ENCODE results near the gene NELFB. TPM values are rescaled to one million over a fixed set of nuclear protein-coding genes. Genes with fewer than 3 reads are reported as not detected.

The NELFB gene
- total RNA-seq, 3 donors from 2014 or later = 32.6 to 39.2 (median 38.7) TPM

GRCh38 chr9:137311171-137311985 is 56.3 kb downstream of the NELFB start:
- no peak overlapping the region for H3K4me3 ChIP-seq
- peaks cover 5 to 19% of the 10 kb centered on the region in 2 donors for H3K4me1 ChIP-seq
- peak; percentile 76 to 80 for DNase-seq (ENCODE audit: low spot score in 2 of 2)
- no peaks in the 10 kb centered on the region for H3K27me3 ChIP-seq
- H3K27ac ChIP-seq = peak overlapping the region; percentile 75 to 81
- no peaks in the 10 kb centered on the region for H3K36me3 ChIP-seq
- intact Hi-C loops (cut with DNase I; ENCODE audit: low total_unique reads) = no loop called here
- TF ChIP-seq CTCF (IDR thresholded peaks at IDR 0.05) (no peak), POLR2A (IDR thresholded peaks at IDR 0.05) (no peak), POLR2AphosphoS5 (IDR thresholded peaks at IDR 0.05) (no peak)
- no peaks in the 10 kb centered on the region for H3K9me3 ChIP-seq

- Histone ChIP-seq H3K27me3 (no peaks in the 10 kb centered on the region), H3K36me3 (no peaks in the 10 kb centered on the region), H3K4me3 (no peak overlapping the region), H3K4me1 (peaks cover 2 to 11% of the 10 kb centered on the region in 2 donors), H3K9me3 (no peaks in the 10 kb centered on the region), H3K27ac (peak overlapping the region; percentile 75 to 81)
- peak in 1 of 2 donors; percentile 51 for DNase-seq (ENCODE audit: low spot score in 2 of 2)
- TF ChIP-seq POLR2AphosphoS5 (IDR thresholded peaks at IDR 0.05) (no peak), POLR2A (IDR thresholded peaks at IDR 0.05) (no peak)
- intact Hi-C loops (cut with DNase I; ENCODE audit: low total_unique reads) = no loop called here
Observed at GRCh38 chr9:137311986-137312851, 57.1 kb downstream of the NELFB start.

- H3K4me1 ChIP-seq = peaks cover 0 to 7% of the 10 kb centered on the region in 2 donors
- DNase-seq (ENCODE audit: low spot score in 2 of 2) = peak in 1 of 2 donors; percentile 48
- no peak overlapping the region for H3K4me3 ChIP-seq
- intact Hi-C loops (cut with DNase I; ENCODE audit: low total_unique reads) = no loop called here
- H3K27me3 ChIP-seq = no peaks in the 10 kb centered on the region
- no peak overlapping the region for H3K27ac ChIP-seq
- no peaks in the 10 kb centered on the region for H3K36me3 ChIP-seq
- TF ChIP-seq POLR2AphosphoS5 (IDR thresholded peaks at IDR 0.05) = no peak
- H3K9me3 ChIP-seq = no peaks in the 10 kb centered on the region
Observed at GRCh38 chr9:137312852-137313325, 57.8 kb downstream of the NELFB start.

GRCh38 chr9:137313326-137313936 is 58.3 kb downstream of the NELFB start:
- H3K27ac ChIP-seq = peak overlapping the region in 1 of 2 donors; percentile 23
- no peak for TF ChIP-seq CTCF (IDR thresholded peaks at IDR 0.05)
- no peak for TF ChIP-seq POLR2A (IDR thresholded peaks at IDR 0.05)
- TF ChIP-seq POLR2AphosphoS5 (IDR thresholded peaks at IDR 0.05) = no peak
- H3K9me3 ChIP-seq = no peaks in the 10 kb centered on the region
- peaks cover 0 to 7% of the 10 kb centered on the region in 2 donors for H3K4me1 ChIP-seq
- H3K4me3 ChIP-seq = no peak overlapping the region
- DNase-seq (ENCODE audit: low spot score in 2 of 2) = peak in 1 of 2 donors; percentile 41
- H3K27me3 ChIP-seq = no peaks in the 10 kb centered on the region
- intact Hi-C loops (cut with DNase I; ENCODE audit: low total_unique reads) = no loop called here
- H3K36me3 ChIP-seq = no peaks in the 10 kb centered on the region

- peak overlapping the region in 1 of 2 donors; percentile 70 for H3K27ac ChIP-seq
- peak in 1 of 2 donors; percentile 44 for DNase-seq (ENCODE audit: low spot score in 2 of 2)
- TF ChIP-seq CTCF (IDR thresholded peaks at IDR 0.05) (peak in 1 of 3 donors; percentile 47), POLR2AphosphoS5 (IDR thresholded peaks at IDR 0.05) (no peak)
- no peak overlapping the region for H3K4me3 ChIP-seq
- H3K4me1 ChIP-seq = peaks cover 0 to 7% of the 10 kb centered on the region in 2 donors
- no peaks in the 10 kb centered on the region for H3K27me3 ChIP-seq
- intact Hi-C loops (cut with DNase I; ENCODE audit: low total_unique reads) = no loop called here
- H3K9me3 ChIP-seq = no peaks in the 10 kb centered on the region
- H3K36me3 ChIP-seq = no peaks in the 10 kb centered on the region
Observed at GRCh38 chr9:137313956-137314560, 58.9 kb downstream of the NELFB start.
